ENCODE data around the gene NTN1.

- no peak for TF ChIP-seq CTCF (IDR thresholded peaks at IDR 0.05)
- no peak for TF ChIP-seq POLR2AphosphoS5 (IDR thresholded peaks at IDR 0.05)
- no peak for TF ChIP-seq POLR2A (IDR thresholded peaks at IDR 0.05)
- TF ChIP-seq EP300 (IDR thresholded peaks at IDR 0.05), result no peak
Measured at GRCh38 chr17:9195411-9195810, 174.1 kb downstream of the NTN1 start.

Measured in gastroesophageal sphincter (tissue), 3 donors.